LHCN-M2 (cell line): Measurements from ENCODE around the gene CCDC174. TPM values are rescaled to one million over a fixed set of nuclear protein-coding genes. Genes with fewer than 3 reads are reported as not detected.

Source experiments
- DNase-seq: peaks from one replicate; pipeline ENCODE4 v3.0.0-alpha.2; 2012; ENCODE audit warnings: low read depth
- total RNA-seq: library from RNA; depleted of rRNA; stranded (reverse); fragments of >200 nt; gene quantifications from 2 replicates; pipeline ENCODE4 v1.2.3, GENCODE V29; 2014

Gene CCDC174
- total RNA-seq, 1 experiment from 2014 or later, result 10.2 TPM

- DNase-seq, result no peak
Measured at GRCh38 chr3:14625443-14625842, 26.1 kb upstream of the CCDC174 start.

GRCh38 chr3:14627815-14628214, 23.7 kb upstream of the CCDC174 start:
- no peak for DNase-seq

GRCh38 chr3:14628406-14628805, 23.2 kb upstream of the CCDC174 start:
- no peak for DNase-seq

GRCh38 chr3:14630404-14631100, 21.0 kb upstream of the CCDC174 start:
- no peak for DNase-seq

DNA sequence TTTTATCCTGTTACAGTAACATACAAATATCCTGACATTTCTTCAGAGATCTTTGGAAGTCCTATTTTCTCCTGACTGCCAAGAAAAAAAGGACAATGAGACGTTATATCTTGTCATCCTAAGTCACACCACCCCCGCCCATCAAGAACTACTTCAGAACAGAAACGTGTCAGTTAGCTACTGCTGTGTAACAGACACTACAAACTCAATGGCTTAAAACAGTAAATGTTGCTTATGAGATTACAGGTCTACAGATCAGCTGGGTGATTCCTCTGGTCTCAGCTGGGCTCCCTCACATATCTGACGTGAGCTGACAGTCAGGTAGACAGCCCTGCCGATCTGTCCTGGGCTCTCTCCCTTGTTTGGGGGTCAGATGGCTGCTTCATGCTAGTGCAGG, 20.5 kb upstream of the CCDC174 start:
- DNase-seq, result no peak

DNA sequence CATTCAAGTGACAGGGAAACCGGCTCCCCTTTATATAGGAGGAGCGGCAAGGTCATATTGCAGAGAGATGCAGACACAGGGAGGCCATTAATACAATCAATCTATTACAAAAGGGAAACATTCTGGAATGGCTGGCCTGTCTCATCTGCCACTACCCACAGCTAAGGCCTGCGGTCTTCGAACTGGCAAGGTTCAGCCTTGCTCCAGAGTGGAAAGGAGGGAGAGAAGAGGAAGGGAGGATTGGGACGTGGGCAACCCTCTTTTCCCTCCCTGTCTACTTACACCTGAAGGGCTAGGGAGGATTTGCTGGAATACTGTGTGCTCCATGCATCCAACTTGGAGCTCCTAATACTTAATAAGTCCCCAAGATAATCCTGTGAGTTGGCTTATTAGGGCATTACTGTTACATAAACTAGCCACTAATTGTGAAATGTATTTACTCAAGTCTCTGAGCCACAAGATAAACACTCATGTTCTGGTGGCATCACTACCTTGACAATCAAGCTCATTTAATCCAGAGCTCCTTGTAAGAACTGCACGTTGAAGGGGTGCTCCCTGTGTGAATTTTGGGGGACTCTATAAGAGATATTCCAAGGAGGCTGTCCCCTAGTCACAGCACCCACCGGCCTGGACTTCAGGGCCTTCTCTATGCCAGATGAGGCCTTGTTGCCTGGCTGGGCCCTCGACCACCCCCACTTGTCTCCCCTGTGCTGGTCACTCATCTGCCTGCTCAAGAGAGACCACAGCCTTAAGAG, 19.7 kb upstream of the CCDC174 start:
- no peak for DNase-seq

DNA sequence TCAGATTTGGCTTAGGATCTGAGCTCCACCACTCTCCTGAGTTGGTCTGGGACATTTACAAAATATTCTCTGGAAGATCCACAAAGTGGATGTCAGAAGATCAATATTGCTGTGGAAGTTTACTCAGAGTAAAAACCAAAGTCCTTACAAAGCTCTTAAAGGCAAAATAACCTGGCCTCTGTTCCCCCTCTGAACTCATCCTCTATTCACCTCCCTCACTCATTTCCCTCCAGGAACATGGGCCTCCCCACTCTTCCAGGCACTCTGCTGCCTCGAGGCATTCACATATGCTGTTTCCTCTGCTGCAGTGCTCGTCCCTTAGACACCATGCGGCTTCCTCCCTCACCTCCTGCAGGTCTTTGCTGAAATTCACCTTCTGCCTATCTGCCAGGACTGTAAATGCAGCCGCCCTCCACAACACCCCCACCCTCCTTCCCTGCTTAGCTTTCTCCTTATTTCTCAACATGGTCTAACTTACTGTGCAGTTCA, 19.1 kb upstream of the CCDC174 start:
- DNase-seq, result no peak

GRCh38 chr3:14633417-14633816, 18.1 kb upstream of the CCDC174 start:
- no peak for DNase-seq

DNA sequence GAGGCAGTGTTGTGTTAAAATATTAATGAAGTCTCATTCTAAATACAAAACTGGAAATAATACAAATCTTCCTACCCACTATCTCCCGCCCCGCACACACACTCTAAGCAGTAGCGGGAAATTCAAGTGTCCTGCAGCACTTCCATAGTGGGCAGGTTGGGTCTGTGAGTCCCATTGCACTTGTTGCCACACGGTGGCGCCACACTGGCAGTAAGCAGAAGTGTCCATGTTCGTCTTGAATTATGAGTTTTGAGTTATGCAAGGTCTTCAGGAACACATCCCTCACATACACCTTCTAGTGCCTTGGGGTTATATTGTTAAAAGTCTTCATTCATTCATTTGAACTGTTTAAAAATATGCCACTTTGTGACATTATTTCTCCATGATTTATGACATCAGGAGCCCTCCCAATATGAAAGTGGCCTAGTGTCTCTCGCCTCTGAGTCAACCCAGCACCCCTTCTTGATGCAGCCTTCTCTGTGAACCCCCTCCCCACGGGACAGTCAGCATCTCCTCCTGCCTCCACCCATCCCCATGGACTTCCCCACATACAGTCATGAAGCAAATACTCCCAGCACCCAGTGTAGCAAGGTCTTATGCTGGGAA, 17.6 kb upstream of the CCDC174 start:
- DNase-seq, result peak; percentile 41

- no peak for DNase-seq
Measured at GRCh38 chr3:14634763-14635400, 16.7 kb upstream of the CCDC174 start.

DNA sequence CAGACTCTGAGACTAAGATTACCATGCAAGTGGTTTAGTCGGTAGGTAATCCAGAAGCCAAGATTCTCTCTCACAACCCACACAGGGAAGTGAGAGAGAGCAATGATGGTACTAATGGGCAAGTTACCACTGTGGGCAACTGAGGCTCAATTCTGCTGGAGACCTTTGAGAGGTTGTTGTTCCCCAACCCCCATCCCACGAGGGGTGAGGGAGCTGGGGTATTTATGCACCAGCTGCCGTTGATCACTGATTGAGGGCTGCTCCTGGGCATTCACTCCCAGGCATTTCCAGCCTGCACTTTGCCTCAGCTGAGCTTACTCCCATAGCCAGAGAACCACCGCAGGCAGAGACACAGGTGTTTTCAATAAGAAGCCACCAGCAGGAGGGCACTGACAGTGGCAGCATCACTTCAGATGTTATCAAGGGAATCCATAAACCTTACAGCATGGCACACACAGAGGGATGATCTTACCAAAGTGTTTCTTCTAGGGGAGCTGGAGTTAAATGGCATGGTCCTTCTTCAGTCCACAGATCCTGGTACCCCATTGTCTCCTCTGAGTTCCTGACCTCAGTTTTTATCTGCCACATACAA, 15.0 kb upstream of the CCDC174 start:
- no peak for DNase-seq

GRCh38 chr3:14640157-14640562, 11.4 kb upstream of the CCDC174 start:
- no peak for DNase-seq

DNA sequence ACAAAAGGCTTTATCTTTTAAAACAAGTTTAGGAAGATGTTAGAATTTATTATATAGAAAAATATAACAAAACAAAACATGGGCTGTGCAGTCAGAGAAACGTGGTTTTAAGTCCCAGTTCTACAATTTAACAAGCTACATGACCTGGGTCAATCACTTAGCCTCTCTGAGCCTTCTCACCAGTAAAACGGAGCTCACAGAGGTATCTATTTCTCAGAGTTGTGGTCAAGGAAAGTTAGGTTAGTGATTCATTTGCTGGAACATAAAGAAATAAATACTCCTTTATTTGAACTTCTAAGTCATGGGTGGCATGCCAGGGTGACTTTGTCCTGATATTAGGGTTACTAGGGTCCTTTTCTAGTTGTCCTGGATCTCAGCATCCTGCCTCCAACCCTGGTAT, 10.8 kb upstream of the CCDC174 start:
- no peak for DNase-seq

GRCh38 chr3:14641346-14641745, 10.2 kb upstream of the CCDC174 start:
- DNase-seq, result no peak

DNA sequence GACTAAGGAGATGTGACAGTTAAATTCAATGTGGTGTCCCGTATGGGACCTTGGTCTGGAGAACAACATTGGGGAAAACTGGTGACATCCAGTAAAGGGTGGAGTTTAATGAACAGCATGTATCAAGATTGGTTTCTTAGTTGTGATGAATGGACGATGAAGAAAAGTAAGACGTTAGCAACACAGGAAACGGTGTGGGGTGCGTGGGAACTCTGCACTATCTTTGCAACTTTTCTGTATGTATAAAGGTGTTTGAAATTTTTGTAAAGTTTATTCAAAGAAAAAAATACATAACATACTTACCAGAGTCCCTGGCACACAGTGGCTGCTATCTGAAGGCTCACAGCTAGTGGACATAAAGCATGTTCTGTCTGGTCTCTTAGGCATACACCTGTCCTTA, 6.1 kb upstream of the CCDC174 start:
- no peak for DNase-seq

DNA sequence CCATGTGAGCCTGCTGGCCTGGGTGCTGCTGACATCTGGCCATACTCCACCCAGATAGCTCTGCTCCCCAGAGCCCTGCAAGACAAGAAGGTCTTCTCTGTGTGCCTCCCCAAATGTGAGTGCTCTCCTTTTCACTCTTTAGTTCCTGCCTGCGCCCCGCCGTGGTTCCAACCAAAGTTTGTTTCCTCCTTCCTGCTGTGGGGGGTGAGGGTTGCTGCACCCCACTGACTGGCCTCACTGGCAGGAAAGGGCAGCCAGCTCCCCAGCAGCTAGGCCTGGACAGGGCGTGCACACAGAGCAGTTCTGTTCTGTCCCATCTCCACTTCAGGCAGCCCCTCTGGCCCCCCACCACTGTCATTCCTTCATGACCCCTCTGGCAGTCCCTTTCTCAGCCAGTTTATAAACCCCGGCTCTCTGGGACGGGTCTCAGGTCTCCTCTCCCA, 5.4 kb upstream of the CCDC174 start:
- no peak for DNase-seq

GRCh38 chr3:14646589-14647413, 4.8 kb upstream of the CCDC174 start:
- no peak for DNase-seq

- DNase-seq, result no peak
Measured at GRCh38 chr3:14647976-14648955, 3.3 kb upstream of the CCDC174 start.

- no peak for DNase-seq
Measured at GRCh38 chr3:14649466-14649865, 2.1 kb upstream of the CCDC174 start.

GRCh38 chr3:14650193-14650592, 1.4 kb upstream of the CCDC174 start:
- DNase-seq, result no peak
